Measurements from ENCODE around the gene HOMEZ.

DNA sequence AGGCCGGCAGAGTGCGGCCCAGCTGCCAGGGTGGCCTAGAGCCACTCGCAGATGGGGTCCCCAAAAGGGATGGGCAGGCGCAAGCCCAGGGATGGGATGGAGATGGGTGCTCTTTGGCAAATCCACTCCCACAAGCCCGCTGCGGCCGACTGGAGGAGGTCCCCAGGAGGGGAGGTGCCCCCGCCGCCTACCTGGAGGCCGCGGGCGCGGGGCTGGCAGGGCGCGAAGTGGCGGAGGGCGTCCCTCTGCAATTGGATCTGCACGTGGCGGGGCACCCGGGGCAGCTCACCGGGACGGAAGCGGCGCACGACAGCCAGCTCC, 16.0 kb upstream of the HOMEZ start:
- TF ChIP-seq, protein P1, sequence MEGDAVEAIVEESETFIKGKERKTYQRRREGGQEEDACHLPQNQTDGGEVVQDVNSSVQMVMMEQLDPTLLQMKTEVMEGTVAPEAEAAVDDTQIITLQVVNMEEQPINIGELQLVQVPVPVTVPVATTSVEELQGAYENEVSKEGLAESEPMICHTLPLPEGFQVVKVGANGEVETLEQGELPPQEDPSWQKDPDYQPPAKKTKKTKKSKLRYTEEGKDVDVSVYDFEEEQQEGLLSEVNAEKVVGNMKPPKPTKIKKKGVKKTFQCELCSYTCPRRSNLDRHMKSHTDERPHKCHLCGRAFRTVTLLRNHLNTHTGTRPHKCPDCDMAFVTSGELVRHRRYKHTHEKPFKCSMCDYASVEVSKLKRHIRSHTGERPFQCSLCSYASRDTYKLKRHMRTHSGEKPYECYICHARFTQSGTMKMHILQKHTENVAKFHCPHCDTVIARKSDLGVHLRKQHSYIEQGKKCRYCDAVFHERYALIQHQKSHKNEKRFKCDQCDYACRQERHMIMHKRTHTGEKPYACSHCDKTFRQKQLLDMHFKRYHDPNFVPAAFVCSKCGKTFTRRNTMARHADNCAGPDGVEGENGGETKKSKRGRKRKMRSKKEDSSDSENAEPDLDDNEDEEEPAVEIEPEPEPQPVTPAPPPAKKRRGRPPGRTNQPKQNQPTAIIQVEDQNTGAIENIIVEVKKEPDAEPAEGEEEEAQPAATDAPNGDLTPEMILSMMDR (IDR thresholded peaks at IDR 0.05): no peak
- TF ChIP-seq POLR2A (IDR thresholded peaks at IDR 0.05): peak; percentile 92
- no peak for TF ChIP-seq EP300 (IDR thresholded peaks at IDR 0.05)

Measured in ovary (tissue), 3 donors.